Suppressor macrophage treated with lipopolysaccharide for 4 hours (primary cell): Measurements from ENCODE around the gene VSIR.

ENCODE experiments used
- DNase-seq: peaks from one replicate; pipeline ENCODE4 v3.0.0-alpha.2; 2020

Gene VSIR

DNA sequence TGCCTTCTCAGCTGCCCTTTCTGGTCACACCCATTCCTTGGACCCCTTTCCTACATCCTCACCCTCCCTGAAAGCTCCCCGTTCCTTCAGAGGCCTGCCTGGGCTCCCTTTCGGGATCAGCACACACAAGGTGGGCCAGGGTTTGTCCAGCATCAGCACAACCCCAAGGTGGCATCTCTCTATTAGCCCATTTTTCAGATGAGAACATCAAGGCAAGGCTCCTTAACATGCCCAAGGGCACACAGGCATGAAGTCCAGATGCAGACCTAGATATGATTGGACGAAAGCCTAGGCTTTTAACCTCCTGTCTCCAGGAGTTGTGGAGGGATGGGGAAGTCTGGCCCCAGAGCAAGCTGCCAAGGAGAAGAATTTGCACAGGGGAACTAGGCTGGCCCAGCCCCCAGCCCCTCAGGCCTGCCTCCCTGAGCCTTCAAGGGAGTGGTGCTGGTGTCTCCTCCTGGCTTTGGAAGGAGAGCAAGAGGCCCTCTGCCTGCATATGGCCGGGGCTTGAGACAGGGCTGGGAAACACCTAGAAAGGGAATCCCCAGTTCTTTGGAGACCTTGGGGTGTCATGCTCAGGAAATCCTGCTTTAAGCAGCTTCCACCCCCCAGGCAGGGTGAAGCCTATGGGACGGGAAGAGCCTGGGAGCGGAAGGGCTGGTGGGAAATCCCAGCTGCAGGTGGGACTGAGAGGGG is 9.0 kb upstream of the VSIR start:
- DNase-seq = no peak

- DNase-seq = no peak
These were observed 7.4 kb upstream of the VSIR start for GRCh38 chr10:71780719-71781118.

DNA sequence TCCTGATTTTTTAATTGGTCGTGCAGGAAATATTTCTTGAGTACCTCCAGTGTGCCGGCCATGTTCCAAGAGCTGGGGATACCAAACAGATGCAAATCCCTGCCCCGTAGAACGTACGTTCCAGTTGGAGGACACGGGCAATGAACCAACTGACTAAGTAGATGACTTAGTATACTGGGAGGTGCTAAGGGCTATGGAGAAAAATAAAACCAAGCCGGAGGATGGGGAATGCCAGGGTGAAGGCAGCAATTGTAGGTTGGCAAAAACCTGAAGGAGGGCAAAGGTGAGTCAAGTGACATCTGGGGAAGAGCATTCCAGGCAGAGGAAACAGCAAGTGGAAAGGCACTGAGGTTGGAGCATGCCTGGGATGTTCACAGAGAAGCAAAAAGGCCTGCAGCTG is 6.8 kb upstream of the VSIR start:
- DNase-seq = no peak

GRCh38 chr10:71779641-71780040 is 6.3 kb upstream of the VSIR start:
- DNase-seq = no peak

DNA sequence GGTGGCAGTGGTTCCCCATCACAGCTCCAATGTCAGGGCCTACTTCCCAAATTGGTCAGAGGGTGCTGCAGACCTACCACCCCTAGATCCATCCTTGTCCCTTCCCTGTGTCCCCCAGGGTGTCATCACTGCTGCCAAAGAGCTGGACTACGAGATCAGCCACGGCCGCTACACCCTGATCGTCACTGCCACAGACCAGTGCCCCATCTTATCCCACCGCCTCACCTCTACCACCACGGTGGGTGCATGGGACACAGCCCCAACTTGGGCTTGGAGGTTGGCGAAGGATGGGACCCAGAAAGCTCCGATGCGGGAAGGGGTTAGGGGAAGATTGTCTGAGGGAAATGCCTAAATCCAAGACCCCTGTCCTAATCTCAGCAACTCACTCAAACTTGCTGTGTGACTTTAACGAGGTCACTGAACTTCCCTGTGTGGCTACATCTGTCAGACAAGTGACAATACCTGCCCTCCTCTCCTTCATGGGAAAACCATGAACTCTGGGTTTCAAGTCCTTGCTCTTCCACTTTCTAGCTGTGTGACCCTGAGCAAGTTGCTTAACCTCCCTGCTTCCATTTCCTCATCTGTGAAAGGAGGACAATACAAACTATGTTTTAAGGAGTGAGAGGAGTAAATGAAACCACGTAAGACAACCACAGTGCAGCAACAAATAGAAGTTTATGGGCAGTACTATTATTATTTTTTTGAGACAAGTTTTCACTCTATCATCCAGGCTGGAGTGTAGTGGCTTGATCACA is 4.9 kb upstream of the VSIR start:
- DNase-seq = peak; percentile 77

DNA sequence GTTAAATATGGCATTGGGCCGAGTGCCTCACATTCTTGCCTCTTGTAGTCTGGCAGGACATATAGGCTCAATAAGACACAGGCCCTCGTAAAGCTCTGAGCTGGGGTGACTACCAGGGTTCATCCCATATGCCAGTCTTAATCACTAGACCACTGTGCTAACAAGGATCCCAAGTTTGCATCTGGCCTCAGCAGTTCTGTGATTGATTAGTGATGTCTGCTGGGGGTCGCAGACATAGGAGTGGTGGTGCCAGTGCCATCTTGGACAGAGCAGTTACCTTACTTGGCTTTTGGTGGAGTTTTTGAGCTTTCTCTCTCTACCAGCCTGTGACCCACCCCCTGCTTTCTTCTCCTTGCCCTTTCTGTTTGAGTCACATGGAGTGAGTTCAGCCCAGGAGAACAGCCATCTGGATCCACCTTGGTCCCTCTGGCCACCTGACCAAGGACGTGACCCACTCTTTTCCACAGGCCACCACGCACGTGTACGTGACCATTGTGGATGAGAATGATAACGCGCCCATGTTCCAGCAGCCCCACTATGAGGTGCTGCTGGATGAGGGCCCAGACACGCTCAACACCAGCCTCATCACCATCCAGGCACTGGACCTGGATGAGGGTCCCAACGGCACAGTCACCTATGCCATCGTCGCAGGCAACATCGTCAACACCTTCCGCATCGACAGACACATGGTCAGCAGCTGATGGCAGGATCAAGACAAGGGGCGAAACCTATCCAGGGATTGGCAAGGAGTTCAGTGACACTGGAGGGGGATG is 4.1 kb upstream of the VSIR start:
- DNase-seq = no peak

GRCh38 chr10:71776481-71776925 is 3.2 kb upstream of the VSIR start:
- peak; percentile 63 for DNase-seq

DNA sequence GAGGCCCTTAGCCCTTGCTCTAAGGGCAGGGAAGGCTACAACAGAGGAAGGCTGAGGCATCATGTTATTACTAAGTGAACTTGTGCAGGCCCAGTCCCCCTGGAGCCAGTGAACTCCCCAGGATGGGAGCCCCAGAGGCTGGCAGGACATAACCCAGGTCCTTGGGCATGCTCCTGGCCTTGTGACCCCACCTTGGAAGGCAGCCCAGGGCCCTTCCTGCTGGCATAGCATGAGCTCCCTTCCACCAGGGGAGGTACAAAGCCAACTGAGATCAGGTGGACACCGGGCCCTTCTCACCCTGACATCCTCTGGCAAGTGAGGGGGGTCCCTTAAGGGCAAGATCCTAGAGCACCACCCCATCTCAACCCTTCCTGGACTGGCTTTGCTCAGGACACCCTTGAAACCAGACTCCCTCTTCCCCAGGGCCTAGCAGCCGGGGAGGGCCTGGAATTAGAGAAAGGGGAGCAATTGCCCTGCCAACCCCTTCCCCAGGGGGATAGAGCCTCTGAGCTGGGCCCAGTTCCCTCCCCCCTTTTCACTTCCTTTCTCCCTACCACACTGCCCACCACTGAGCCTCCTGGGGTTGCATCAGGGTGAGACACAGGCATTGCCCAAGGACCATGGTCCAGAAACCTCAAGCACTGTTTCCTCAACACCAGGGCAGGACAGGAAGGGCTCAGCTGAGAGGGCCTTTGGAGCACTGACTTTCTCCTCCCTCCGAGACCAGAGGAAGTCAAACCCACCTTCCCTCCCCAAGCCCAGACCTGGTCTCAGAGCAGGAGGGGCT is 1.8 kb upstream of the VSIR start:
- peak; percentile 93 for DNase-seq

GRCh38 chr10:71772832-71773220 is 494 bp downstream of the VSIR start:
- DNase-seq = no peak

DNA sequence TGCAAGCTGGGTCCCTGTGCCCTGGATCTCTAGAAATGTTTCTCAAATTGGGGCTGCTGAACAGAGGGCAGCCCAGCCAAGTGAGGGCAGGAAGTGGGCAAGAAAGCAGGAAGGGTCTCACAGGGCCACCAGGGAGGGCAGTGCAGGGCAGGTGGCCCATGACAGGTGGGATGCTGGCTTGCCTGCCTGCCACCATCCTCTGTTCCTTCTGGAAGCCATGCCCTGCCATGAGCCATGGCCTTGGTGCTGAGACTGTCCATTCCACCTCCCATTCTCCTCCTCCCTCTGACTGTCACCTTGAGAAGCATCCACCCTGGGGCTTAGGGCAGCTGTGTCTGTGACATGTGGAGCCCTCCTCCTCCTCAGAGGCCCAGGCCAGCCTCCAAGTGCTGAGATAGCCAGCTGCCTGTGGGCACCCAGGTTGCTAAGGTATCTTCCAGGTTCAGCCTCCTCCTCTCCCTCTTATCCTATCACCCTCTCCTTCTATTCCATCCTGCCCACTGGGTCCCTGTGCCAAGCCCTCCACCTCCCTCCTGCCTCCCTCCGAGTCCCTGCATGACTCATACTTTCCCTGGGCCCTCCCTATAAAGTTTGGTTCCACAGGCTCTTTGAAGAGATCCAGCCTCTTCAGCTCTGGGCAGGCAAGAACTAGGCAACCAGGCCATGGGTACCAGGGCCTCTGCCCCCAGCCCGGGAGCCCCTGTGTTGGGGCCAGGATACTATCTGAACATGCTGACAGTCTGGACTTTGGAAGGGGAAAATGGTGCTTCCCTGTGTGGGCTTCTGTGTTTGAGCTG is 1.3 kb downstream of the VSIR start:
- DNase-seq = peak; percentile 51

- DNase-seq = no peak
These were observed 2.1 kb downstream of the VSIR start for GRCh38 chr10:71771204-71771603.

GRCh38 chr10:71770789-71771188 is 2.5 kb downstream of the VSIR start:
- DNase-seq = peak; percentile 90

GRCh38 chr10:71770255-71770654 is 3.1 kb downstream of the VSIR start:
- peak; percentile 73 for DNase-seq

DNA sequence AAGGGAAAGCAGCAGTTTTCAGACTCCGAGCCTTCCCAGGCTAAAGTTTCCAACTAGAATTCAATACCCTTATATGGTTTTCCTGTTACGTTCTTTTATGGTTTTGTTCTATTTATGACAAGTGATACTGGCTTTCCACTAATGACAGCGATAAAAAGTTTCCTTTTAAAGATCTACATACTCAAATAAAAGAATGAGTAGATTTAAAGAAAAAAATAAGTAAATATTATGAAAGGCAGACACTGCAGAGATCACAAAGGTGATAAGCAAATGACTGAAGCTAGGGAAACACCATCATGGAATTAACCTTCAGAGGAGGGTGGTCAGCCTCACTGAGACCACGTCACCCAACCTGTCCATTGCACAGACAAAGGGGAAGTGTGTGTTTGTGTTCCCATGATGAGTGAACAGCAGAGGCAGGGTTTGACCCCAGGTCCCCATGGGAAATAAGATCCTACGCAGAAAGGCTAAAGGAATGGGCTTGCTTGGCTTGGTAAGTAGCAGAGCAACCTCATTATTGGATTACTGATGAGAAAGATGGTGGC is 4.0 kb downstream of the VSIR start:
- DNase-seq = peak; percentile 67

- DNase-seq = no peak
These were observed 5.8 kb downstream of the VSIR start for GRCh38 chr10:71767420-71768035.

GRCh38 chr10:71766717-71767419 is 6.5 kb downstream of the VSIR start:
- no peak for DNase-seq

- no peak for DNase-seq
These were observed 7.2 kb downstream of the VSIR start for GRCh38 chr10:71765906-71766716.

DNA sequence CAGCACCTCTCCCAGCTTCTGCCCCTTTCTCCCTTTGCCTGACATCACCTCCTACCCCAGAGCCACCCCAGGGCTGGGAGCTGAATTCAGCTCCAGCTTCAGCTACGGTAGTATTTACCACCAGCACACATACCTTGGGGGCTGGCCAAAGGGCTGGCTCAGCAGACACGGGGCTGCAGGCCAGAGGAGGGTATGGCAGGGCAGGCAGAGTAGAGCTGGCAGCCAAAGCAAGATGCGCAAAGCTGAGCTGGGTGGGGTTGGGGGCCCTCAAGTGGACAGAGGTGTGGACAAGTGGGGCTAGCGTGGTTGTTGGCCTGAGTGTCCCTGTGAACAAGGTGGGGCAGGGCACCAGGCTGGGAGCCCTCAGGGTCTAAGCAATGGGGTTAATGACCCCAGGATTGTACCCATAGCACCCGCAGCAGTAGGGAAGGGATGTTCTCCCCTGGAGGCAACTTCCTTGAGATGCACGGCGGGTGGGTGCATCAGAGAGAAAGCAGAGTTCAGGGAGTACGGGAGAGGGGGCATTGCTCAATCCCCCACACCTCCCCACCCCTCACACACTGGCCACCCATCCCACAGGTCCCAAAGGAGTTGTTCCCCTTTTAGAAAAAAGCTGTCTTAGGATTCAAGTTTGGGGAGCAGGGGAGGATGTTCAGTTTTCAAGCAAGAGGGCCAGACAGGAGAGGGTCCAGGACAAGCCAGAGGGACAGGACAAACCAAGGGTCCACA is 8.0 kb downstream of the VSIR start:
- no peak for DNase-seq
